ENCODE data around the gene TGFB1. TPM values are rescaled to one million over a fixed set of nuclear protein-coding genes. Genes with fewer than 3 reads are reported as not detected.

Gene TGFB1
- polyA plus RNA-seq, 3 donors: 30.6 to 138 (median 42.2) TPM

DNA sequence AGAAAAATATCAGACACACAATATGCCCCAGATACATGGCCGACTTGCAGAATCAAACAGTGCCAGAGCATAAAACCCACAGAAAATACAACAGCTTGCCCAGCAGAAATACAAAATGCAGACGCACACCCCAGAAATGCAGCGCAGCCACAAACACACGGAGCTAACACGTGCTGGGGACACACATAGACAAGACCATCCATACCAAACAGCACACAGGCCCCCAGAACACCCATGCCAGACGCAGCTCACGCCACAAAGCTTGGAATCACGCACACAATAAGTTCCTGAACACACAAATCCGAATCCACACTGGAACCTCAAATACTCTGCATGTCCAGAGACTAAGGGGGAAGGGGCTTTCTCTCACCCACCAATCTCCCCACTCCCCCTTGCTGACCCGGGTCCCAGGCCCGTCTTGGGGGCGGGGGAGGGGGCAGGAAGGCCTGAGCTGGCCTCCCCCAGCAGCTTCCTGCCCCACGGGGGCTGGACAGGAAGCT, 26.6 kb downstream of the TGFB1 start:
- peak overlapping the region; percentile 62 to 86 for H3K4me3 Mint-ChIP-seq
- Histone ChIP-seq H3K4me1 (ENCODE audit: control insufficient read depth in 1 of 2, insufficient read depth in 2 of 2, low read length in 2 of 2) (peaks cover 94 to 100% of the 10 kb centered on the region in 2 donors), H4K20me1 (ENCODE audit: insufficient read depth, low read length) (peaks cover 60% of the 10 kb centered on the region), H3K27ac (ENCODE audit: low read depth in 1 of 2, low read length in 2 of 2) (peak overlapping the region; percentile 90 to 96), H2AFZ (ENCODE audit: insufficient read depth, low read depth, low read length, poor library complexity, severe bottlenecking) (no peak overlapping the region), H3K27me3 (ENCODE audit: control insufficient read depth in 2 of 2, insufficient read depth in 2 of 2, low read length in 2 of 2) (no peaks in the 10 kb centered on the region), H3K9ac (ENCODE audit: insufficient read depth, low read length, poor library complexity, severe bottlenecking) (peak overlapping the region; percentile 80), H3K4me2 (replicated peaks; ENCODE audit: extremely low read depth, low read length, poor library complexity, severe bottlenecking) (peak overlapping the region; percentile 74), H3K79me2 (ENCODE audit: insufficient read depth, low read length) (peaks cover 46% of the 10 kb centered on the region), H3K9me3 (replicated peaks in 1 of 2; ENCODE audit: control insufficient read depth in 1 of 2, insufficient read depth in 1 of 2, low read length in 2 of 2) (no peaks in the 10 kb centered on the region), H3K36me3 (replicated peaks in 1 of 2; ENCODE audit: control insufficient read depth in 1 of 2, insufficient read depth in 2 of 2, low read length in 2 of 2) (peaks cover 33 to 34% of the 10 kb centered on the region in 2 donors), H3K4me3 (replicated peaks in 1 of 3; ENCODE audit: low read depth in 2 of 3, low read length in 3 of 3) (peak overlapping the region; percentile 0 to 62 (median 8))
- DNase-seq: no peak
- intact Hi-C loops (cut with micrococcal nuclease): loop anchor here in 1 of 2 donors (5.0 kb wide), 1 partner anchor 35 kb away; the partner anchor contains the start of gene B9D2
- 0% methylated on average over 6 of the region's 13 CpGs for WGBS (ENCODE audit: insufficient coverage)
- TF ChIP-seq, protein P1, sequence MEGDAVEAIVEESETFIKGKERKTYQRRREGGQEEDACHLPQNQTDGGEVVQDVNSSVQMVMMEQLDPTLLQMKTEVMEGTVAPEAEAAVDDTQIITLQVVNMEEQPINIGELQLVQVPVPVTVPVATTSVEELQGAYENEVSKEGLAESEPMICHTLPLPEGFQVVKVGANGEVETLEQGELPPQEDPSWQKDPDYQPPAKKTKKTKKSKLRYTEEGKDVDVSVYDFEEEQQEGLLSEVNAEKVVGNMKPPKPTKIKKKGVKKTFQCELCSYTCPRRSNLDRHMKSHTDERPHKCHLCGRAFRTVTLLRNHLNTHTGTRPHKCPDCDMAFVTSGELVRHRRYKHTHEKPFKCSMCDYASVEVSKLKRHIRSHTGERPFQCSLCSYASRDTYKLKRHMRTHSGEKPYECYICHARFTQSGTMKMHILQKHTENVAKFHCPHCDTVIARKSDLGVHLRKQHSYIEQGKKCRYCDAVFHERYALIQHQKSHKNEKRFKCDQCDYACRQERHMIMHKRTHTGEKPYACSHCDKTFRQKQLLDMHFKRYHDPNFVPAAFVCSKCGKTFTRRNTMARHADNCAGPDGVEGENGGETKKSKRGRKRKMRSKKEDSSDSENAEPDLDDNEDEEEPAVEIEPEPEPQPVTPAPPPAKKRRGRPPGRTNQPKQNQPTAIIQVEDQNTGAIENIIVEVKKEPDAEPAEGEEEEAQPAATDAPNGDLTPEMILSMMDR (IDR thresholded peaks at IDR 0.05): no peak
- H3K9me3 Mint-ChIP-seq: peaks cover 0 to 1% (median 0%) of the 10 kb centered on the region in 7 donors
- peaks cover 49 to 63% of the 10 kb centered on the region in 2 donors for H3K36me3 Mint-ChIP-seq
- peaks cover 81% of the 10 kb centered on the region for H3K4me1 Mint-ChIP-seq
- H3K27ac Mint-ChIP-seq: peak overlapping the region; percentile 92 to 98 (median 95)
- H3K27me3 Mint-ChIP-seq (ENCODE audit: low read depth in 3 of 3): peaks cover 0 to 2% (median 0%) of the 10 kb centered on the region in 3 donors

DNA sequence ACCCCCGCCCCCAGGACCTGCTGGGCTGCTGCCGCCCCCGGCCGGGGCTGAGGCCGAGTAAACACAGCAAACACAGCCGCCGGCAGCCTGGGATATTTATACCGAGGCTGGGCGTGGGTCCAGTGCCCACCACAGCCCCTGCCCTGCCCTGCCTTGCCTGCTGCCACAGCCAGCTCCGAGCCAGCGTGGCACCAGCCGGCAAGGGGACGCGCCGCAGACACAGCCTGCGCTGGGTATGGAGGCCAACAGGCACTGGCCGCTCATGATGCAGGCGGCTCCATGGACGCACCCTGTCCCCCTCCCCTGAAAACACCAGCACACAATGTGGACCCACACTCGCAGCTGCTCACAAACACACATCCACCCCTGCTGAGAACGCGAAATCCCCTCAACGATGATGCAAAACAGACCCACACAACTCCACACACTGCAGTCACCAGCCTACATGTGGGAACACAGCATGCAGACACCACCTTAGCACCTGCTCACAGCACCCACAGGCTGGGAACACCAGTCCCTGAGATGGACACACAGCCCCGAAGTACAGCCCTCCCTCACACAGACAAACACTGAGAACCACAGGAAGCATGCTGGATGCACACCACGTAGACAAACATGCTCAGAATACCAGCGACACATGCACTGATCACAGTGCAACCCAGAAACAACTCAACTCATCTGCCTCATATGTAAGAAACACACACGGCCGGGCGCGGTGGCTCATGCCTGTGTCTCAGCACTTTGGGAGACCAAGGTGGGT, 27.6 kb downstream of the TGFB1 start:
- intact Hi-C loops (cut with micrococcal nuclease): loop anchor here in 1 of 2 donors (2.0 to 5.0 kb wide), 2 partner anchors 15 to 36 kb away; partner anchors contain the start of genes B9D2 and CCDC97

More for the DNA sequence above, 27.6 kb downstream of the TGFB1 start:
- H3K4me1 ChIP-seq (ENCODE audit: control insufficient read depth in 1 of 2, insufficient read depth in 2 of 2, low read length in 2 of 2): peaks cover 97 to 100% of the 10 kb centered on the region in 2 donors
- H3K79me2 ChIP-seq (ENCODE audit: insufficient read depth, low read length): peaks cover 45% of the 10 kb centered on the region
- Mint-ChIP-seq H3K27ac (peak overlapping the region; percentile 92 to 98 (median 95)), H3K27me3 (ENCODE audit: low read depth in 3 of 3) (peaks cover 0 to 4% (median 0%) of the 10 kb centered on the region in 3 donors), H3K9me3 (peaks cover 0 to 1% (median 0%) of the 10 kb centered on the region in 7 donors), H3K4me1 (peaks cover 80% of the 10 kb centered on the region), H3K36me3 (peaks cover 42 to 62% of the 10 kb centered on the region in 2 donors), H3K4me3 (peak overlapping the region; percentile 74 to 86)
- H2AFZ ChIP-seq (ENCODE audit: insufficient read depth, low read depth, low read length, poor library complexity, severe bottlenecking): no peak overlapping the region
- H4K20me1 ChIP-seq (ENCODE audit: insufficient read depth, low read length): peaks cover 61% of the 10 kb centered on the region
- no peaks in the 10 kb centered on the region for H3K27me3 ChIP-seq (ENCODE audit: control insufficient read depth in 2 of 2, insufficient read depth in 2 of 2, low read length in 2 of 2)
- 23% methylated on average over 26 of the region's 30 CpGs for WGBS (ENCODE audit: insufficient coverage)
- peak overlapping the region; percentile 1 to 96 for H3K27ac ChIP-seq (ENCODE audit: low read depth in 1 of 2, low read length in 2 of 2)
- peaks cover 26 to 32% of the 10 kb centered on the region in 2 donors for H3K36me3 ChIP-seq (replicated peaks in 1 of 2; ENCODE audit: control insufficient read depth in 1 of 2, insufficient read depth in 2 of 2, low read length in 2 of 2)
- peak overlapping the region; percentile 74 for H3K4me2 ChIP-seq (replicated peaks; ENCODE audit: extremely low read depth, low read length, poor library complexity, severe bottlenecking)
- no peak for DNase-seq
- no peaks in the 10 kb centered on the region for H3K9me3 ChIP-seq (replicated peaks in 1 of 2; ENCODE audit: control insufficient read depth in 1 of 2, insufficient read depth in 1 of 2, low read length in 2 of 2)
- TF ChIP-seq, protein P1 (IDR thresholded peaks at IDR 0.05): no peak
- H3K9ac ChIP-seq (ENCODE audit: insufficient read depth, low read length, poor library complexity, severe bottlenecking): peak overlapping the region; percentile 51
- peak overlapping the region in 1 of 3 experiments; percentile 62 for H3K4me3 ChIP-seq (replicated peaks in 1 of 3; ENCODE audit: low read depth in 2 of 3, low read length in 3 of 3)
